ENCODE results near the gene PTPRU.

Gene PTPRU

DNA sequence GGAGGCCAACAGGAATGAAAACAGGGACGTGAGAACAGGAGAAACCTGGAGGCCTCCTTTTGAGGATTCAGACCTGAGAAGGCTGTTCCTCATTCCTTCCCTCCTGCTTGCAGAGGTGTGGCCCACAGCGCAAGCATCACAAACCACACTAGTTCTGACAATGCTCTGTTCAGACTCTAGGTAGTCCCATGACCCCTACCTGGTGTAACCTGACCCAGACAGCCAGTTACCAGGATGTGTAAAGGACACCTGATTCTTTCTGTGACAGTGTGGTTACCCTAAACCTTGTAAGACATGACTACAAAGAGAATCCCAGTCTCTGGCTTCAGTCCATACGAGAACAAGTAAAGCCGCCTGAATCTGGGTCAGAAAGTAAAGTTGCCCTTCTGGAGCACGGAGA lies 8.8 kb upstream of the PTPRU start:
- Histone ChIP-seq H3K27me3 (ENCODE audit: control insufficient read depth, low read length) (no peaks in the 10 kb centered on the region), H4K20me1 (ENCODE audit: control insufficient read depth, insufficient read depth, low read depth, low read length) (no peaks in the 10 kb centered on the region), H3K4me3 (ENCODE audit: low read length) (no peak overlapping the region), H3K36me3 (ENCODE audit: control insufficient read depth, low read length) (peaks cover 11% of the 10 kb centered on the region), H3K79me2 (ENCODE audit: control insufficient read depth, low read length) (peaks cover 34% of the 10 kb centered on the region), H3K4me2 (ENCODE audit: low read length) (no peak overlapping the region), H3K27ac (ENCODE audit: low read depth, low read length) (no peak overlapping the region), H3K9me2 (replicated peaks; ENCODE audit: control insufficient read depth, low read length) (no peaks in the 10 kb centered on the region), H3K9me3 (ENCODE audit: control insufficient read depth, insufficient read depth, low read length) (no peaks in the 10 kb centered on the region), H3F3A (ENCODE audit: control insufficient read depth, insufficient read depth) (peaks cover 4% of the 10 kb centered on the region; the same call in 1 of the 2 replicates), H3K4me1 (ENCODE audit: control insufficient read depth, low read length) (peaks cover 13% of the 10 kb centered on the region)
- TF ChIP-seq, protein P1, sequence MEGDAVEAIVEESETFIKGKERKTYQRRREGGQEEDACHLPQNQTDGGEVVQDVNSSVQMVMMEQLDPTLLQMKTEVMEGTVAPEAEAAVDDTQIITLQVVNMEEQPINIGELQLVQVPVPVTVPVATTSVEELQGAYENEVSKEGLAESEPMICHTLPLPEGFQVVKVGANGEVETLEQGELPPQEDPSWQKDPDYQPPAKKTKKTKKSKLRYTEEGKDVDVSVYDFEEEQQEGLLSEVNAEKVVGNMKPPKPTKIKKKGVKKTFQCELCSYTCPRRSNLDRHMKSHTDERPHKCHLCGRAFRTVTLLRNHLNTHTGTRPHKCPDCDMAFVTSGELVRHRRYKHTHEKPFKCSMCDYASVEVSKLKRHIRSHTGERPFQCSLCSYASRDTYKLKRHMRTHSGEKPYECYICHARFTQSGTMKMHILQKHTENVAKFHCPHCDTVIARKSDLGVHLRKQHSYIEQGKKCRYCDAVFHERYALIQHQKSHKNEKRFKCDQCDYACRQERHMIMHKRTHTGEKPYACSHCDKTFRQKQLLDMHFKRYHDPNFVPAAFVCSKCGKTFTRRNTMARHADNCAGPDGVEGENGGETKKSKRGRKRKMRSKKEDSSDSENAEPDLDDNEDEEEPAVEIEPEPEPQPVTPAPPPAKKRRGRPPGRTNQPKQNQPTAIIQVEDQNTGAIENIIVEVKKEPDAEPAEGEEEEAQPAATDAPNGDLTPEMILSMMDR (IDR thresholded peaks at IDR 0.05; ENCODE audit: low read depth, low read length, poor library complexity, severe bottlenecking) = no peak
- TF ChIP-seq EZH2phosphoT487 (IDR thresholded peaks at IDR 0.05; ENCODE audit: borderline replicate concordance, low read length) = no peak

DNA sequence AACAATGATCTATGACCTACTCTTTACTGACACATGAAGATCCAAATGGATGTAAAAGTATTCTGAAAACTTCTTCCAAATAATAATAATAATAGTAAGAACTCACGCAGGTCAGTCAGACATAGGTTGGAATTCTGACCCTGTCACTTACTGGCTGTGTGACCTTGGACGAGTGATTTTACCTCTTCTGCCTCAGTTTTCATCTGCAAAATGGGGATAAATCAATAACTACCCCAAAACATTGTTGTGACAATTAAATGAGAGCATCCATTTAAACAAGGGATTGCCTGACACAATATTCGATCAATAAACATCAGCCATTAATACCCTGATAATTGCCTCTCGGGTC lies 6.1 kb upstream of the PTPRU start:
- Histone ChIP-seq H3K27ac (ENCODE audit: low read depth, low read length) (no peak overlapping the region), H3K4me1 (ENCODE audit: control insufficient read depth, low read length) (peaks cover 21% of the 10 kb centered on the region), H3K9me2 (replicated peaks; ENCODE audit: control insufficient read depth, low read length) (no peaks in the 10 kb centered on the region), H3K4me2 (ENCODE audit: low read length) (peak overlapping the region; percentile 94), H3F3A (ENCODE audit: control insufficient read depth, insufficient read depth) (peaks cover 4% of the 10 kb centered on the region; the same call in 1 of the 2 replicates), H3K79me2 (ENCODE audit: control insufficient read depth, low read length) (peaks cover 29% of the 10 kb centered on the region), H3K4me3 (ENCODE audit: low read length) (peak overlapping the region; percentile 78), H3K27me3 (ENCODE audit: control insufficient read depth, low read length) (no peaks in the 10 kb centered on the region), H3K36me3 (ENCODE audit: control insufficient read depth, low read length) (peaks cover 2% of the 10 kb centered on the region; the same call in 1 of the 2 replicates), H3K9me3 (ENCODE audit: control insufficient read depth, insufficient read depth, low read length) (no peaks in the 10 kb centered on the region), H4K20me1 (ENCODE audit: control insufficient read depth, insufficient read depth, low read depth, low read length) (no peaks in the 10 kb centered on the region)
- TF ChIP-seq, protein P1 (IDR thresholded peaks at IDR 0.05; ENCODE audit: low read depth, low read length, poor library complexity, severe bottlenecking) = no peak

DNA sequence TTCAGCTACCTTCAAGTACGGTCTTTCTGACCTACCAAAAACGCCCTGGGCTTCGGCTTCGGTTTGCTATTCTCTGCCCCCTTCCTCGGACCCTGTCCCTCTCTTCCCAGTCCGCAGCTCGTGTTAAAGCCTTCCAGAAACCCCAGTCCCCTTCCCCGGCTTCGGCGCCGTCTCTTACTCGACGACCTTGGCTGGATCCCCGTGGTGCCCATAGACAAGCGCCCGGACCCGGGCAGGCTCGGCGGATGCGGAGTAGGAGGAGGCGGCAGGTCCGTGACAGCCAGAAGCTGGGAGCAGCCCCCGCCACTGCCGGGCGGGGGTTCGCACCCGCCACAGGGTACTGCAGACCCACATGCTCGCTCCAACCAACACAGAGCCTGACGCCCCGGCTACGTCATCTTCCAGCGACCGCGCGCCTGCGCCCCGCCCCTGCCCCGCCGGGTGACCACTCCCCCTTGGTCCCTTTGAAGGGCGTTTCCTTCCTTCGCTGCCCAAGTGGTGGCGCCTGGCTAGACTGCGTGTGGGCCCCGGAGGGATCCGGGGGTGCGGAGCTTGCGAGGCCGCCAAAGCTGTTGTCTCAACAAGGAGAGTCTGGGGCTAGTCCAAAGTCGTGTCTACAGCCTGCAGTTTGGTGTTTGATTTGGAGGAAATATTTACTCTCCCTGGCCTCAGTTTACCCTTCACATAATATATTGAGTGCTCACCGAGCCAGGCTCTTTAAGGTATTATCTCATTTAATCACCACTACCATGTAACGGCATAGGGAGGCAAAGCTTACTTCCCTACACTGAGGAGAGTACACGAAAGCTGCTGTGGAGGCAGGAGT lies 5.6 kb upstream of the PTPRU start, which contains the start of gene MECR:
Gene MECR, minus strand, starts transcription at position 382 of the 826 bp plus-strand sequence. Its CDS starts 28 bp downstream, at position 354.
- H3K27ac ChIP-seq (ENCODE audit: low read depth, low read length) = no peak within 1 kb of the TSS
- H3K4me2 ChIP-seq (ENCODE audit: low read length) = peak within 1 kb of the TSS; percentile 94
- H4K20me1 ChIP-seq (ENCODE audit: control insufficient read depth, insufficient read depth, low read depth, low read length) = no peaks in the 10 kb centered on the region
- H3K4me1 ChIP-seq (ENCODE audit: control insufficient read depth, low read length) = peaks cover 23% of the 10 kb centered on the region
- peaks cover 4% of the 10 kb centered on the region; the same call in 1 of the 2 replicates for H3F3A ChIP-seq (ENCODE audit: control insufficient read depth, insufficient read depth)
- H3K4me3 ChIP-seq (ENCODE audit: low read length) = peak within 1 kb of the TSS; percentile 78
- H3K27me3 ChIP-seq (ENCODE audit: control insufficient read depth, low read length) = peaks cover 5% of the 10 kb centered on the region; the same call in 1 of the 2 replicates
- H3K79me2 ChIP-seq (ENCODE audit: control insufficient read depth, low read length) = peaks cover 29% of the 10 kb centered on the region
- no peaks in the 10 kb centered on the region for H3K9me2 ChIP-seq (replicated peaks; ENCODE audit: control insufficient read depth, low read length)
- H3K9me3 ChIP-seq (ENCODE audit: control insufficient read depth, insufficient read depth, low read length) = no peaks in the 10 kb centered on the region
- H3K36me3 ChIP-seq (ENCODE audit: control insufficient read depth, low read length) = peaks cover 2% of the 10 kb centered on the region; the same call in 1 of the 2 replicates
- TF ChIP-seq, protein P1 (IDR thresholded peaks at IDR 0.05; ENCODE audit: low read depth, low read length, poor library complexity, severe bottlenecking) = peak; percentile 56
- TF ChIP-seq EZH2phosphoT487 (IDR thresholded peaks at IDR 0.05; ENCODE audit: borderline replicate concordance, low read length) = no peak
